Measurements from ENCODE around the gene SLX4IP.

The SLX4IP gene

GRCh38 chr20:10504994-10505730 lies 70.1 kb downstream of the SLX4IP start:
- peaks cover 15% of the 10 kb centered on the region for H3K4me1 ChIP-seq (ENCODE audit: control insufficient read depth, insufficient read depth, low read length)

DNA sequence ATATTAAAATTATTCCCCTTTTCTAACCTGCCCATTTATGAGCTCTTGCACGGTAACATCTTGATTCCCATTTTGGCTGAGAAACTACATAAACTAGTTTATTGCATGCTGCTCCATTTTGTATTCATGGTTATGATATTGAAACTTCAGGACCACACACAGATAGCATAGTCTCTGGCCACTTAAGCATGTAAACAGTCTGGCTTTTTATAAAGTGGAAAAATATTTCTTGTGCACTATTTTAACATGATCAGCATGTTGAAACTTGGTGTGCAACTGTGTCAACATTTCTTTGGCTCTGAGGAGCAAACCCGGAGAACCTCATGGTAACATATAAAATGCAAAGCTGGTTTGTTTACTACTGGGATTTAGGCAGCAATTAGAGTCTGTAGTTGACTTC lies 70.7 kb downstream of the SLX4IP start:
- H3K27me3 ChIP-seq (ENCODE audit: control insufficient read depth, insufficient read depth, low read length): no peaks in the 10 kb centered on the region
- H3K36me3 ChIP-seq (ENCODE audit: control insufficient read depth, insufficient read depth, low read length): no peaks in the 10 kb centered on the region
- H3K4me3 ChIP-seq (ENCODE audit: low read depth, low read length): no peak overlapping the region
- H3K9ac ChIP-seq (ENCODE audit: low read depth, low read length): no peak overlapping the region
- H3K4me1 ChIP-seq (ENCODE audit: control insufficient read depth, insufficient read depth, low read length): peaks cover 15% of the 10 kb centered on the region
- no peaks in the 10 kb centered on the region for H3K9me3 ChIP-seq (ENCODE audit: control insufficient read depth, insufficient read depth, low read length)

More at GRCh38 chr20:10504994-10505730, 70.1 kb downstream of the SLX4IP start:
- H3K27me3 ChIP-seq (ENCODE audit: control insufficient read depth, insufficient read depth, low read length): no peaks in the 10 kb centered on the region
- H3K4me3 ChIP-seq (ENCODE audit: low read depth, low read length): no peak overlapping the region
- H3K9ac ChIP-seq (ENCODE audit: low read depth, low read length): no peak overlapping the region
- H3K36me3 ChIP-seq (ENCODE audit: control insufficient read depth, insufficient read depth, low read length): no peaks in the 10 kb centered on the region
- no peaks in the 10 kb centered on the region for H3K9me3 ChIP-seq (ENCODE audit: control insufficient read depth, insufficient read depth, low read length)

GRCh38 chr20:10507052-10507451 lies 71.9 kb downstream of the SLX4IP start:
- H3K27me3 ChIP-seq (ENCODE audit: control insufficient read depth, insufficient read depth, low read length): no peaks in the 10 kb centered on the region
- H3K9me3 ChIP-seq (ENCODE audit: control insufficient read depth, insufficient read depth, low read length): no peaks in the 10 kb centered on the region
- no peak overlapping the region for H3K9ac ChIP-seq (ENCODE audit: low read depth, low read length)
- no peaks in the 10 kb centered on the region for H3K36me3 ChIP-seq (ENCODE audit: control insufficient read depth, insufficient read depth, low read length)
- H3K4me1 ChIP-seq (ENCODE audit: control insufficient read depth, insufficient read depth, low read length): peaks cover 13% of the 10 kb centered on the region
- no peak overlapping the region for H3K4me3 ChIP-seq (ENCODE audit: low read depth, low read length)

DNA sequence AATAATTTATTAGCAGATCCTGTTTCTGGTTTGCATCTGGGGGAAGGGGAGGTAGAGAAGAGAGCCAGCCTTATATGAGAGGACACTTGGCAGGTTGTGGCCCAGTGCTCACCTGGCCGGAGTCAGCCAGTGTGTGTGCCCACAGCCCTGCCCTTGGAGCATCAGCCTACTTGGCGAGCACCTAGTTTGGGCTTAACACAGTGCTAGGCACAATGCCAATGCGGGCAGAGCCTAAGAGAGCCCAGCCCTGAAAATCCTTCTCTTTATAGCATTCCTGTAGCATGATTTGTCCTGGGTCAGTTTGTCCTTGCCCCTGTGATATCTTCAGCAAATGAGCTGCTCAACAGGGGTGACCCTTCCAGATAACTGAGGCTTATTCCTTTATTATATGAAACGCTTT lies 73.0 kb downstream of the SLX4IP start:
- H3K4me1 ChIP-seq (ENCODE audit: control insufficient read depth, insufficient read depth, low read length): peaks cover 7% of the 10 kb centered on the region
- H3K4me3 ChIP-seq (ENCODE audit: low read depth, low read length): no peak overlapping the region
- H3K9me3 ChIP-seq (ENCODE audit: control insufficient read depth, insufficient read depth, low read length): no peaks in the 10 kb centered on the region
- H3K9ac ChIP-seq (ENCODE audit: low read depth, low read length): no peak overlapping the region
- no peaks in the 10 kb centered on the region for H3K36me3 ChIP-seq (ENCODE audit: control insufficient read depth, insufficient read depth, low read length)
- no peaks in the 10 kb centered on the region for H3K27me3 ChIP-seq (ENCODE audit: control insufficient read depth, insufficient read depth, low read length)

GRCh38 chr20:10508468-10509251 lies 73.6 kb downstream of the SLX4IP start:
- Histone ChIP-seq H3K27me3 (ENCODE audit: control insufficient read depth, insufficient read depth, low read length) (no peaks in the 10 kb centered on the region), H3K4me3 (ENCODE audit: low read depth, low read length) (no peak overlapping the region), H3K4me1 (ENCODE audit: control insufficient read depth, insufficient read depth, low read length) (peaks cover 7% of the 10 kb centered on the region), H3K36me3 (ENCODE audit: control insufficient read depth, insufficient read depth, low read length) (no peaks in the 10 kb centered on the region), H3K9ac (ENCODE audit: low read depth, low read length) (no peak overlapping the region), H3K9me3 (ENCODE audit: control insufficient read depth, insufficient read depth, low read length) (no peaks in the 10 kb centered on the region)

DNA sequence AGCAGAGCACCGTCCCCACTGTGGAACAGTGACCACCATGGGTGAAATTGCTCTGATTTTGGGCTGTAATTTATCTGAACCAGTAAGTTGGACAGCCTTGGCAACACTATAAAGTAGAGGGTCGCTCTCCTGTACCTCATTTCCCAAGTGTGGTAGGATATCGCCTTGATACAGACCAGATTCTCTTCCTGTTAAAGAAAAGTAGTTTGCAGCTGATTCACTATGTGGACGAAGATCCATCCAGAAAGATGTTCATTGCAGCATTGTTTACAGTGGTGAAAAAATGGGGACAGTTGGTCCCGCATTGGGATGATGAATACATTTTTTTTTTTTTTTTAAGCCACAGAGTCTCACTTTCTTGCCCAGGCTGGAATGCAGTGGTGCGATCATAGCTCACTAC lies 74.3 kb downstream of the SLX4IP start:
- no peaks in the 10 kb centered on the region for H3K9me3 ChIP-seq (ENCODE audit: control insufficient read depth, insufficient read depth, low read length)

DNA sequence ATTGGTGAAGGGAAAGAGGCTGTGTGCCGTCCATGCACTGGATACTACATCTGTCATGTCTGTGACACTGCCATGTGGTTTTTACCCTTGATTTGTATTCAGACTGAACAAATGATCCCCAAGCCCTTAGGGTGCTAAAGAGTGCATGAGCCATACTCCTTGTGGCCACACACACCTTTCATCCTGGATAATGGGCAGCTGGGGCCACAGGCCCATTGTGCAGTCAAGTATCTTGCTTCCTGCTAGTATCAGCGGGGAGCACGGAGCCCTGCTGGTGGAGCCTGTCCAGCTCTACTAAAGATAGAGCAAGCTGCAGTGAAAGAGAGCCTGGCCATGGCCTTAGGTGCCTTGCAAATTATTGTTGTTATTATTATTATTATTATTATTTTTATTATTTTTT lies 75.1 kb downstream of the SLX4IP start:
- H3K9me3 ChIP-seq (ENCODE audit: control insufficient read depth, insufficient read depth, low read length): no peaks in the 10 kb centered on the region
- no peak overlapping the region for H3K4me3 ChIP-seq (ENCODE audit: low read depth, low read length)
- peaks cover 7% of the 10 kb centered on the region for H3K4me1 ChIP-seq (ENCODE audit: control insufficient read depth, insufficient read depth, low read length)
- H3K27me3 ChIP-seq (ENCODE audit: control insufficient read depth, insufficient read depth, low read length): no peaks in the 10 kb centered on the region
- no peak overlapping the region for H3K9ac ChIP-seq (ENCODE audit: low read depth, low read length)
- no peaks in the 10 kb centered on the region for H3K36me3 ChIP-seq (ENCODE audit: control insufficient read depth, insufficient read depth, low read length)

More for the DNA sequence above, 74.3 kb downstream of the SLX4IP start:
- peaks cover 7% of the 10 kb centered on the region for H3K4me1 ChIP-seq (ENCODE audit: control insufficient read depth, insufficient read depth, low read length)
- no peak overlapping the region for H3K4me3 ChIP-seq (ENCODE audit: low read depth, low read length)
- H3K36me3 ChIP-seq (ENCODE audit: control insufficient read depth, insufficient read depth, low read length): no peaks in the 10 kb centered on the region
- H3K9ac ChIP-seq (ENCODE audit: low read depth, low read length): no peak overlapping the region
- no peaks in the 10 kb centered on the region for H3K27me3 ChIP-seq (ENCODE audit: control insufficient read depth, insufficient read depth, low read length)

- no peak overlapping the region for H3K4me3 ChIP-seq (ENCODE audit: low read depth, low read length)
- H3K4me1 ChIP-seq (ENCODE audit: control insufficient read depth, insufficient read depth, low read length): peaks cover 7% of the 10 kb centered on the region
- no peak overlapping the region for H3K9ac ChIP-seq (ENCODE audit: low read depth, low read length)
- H3K36me3 ChIP-seq (ENCODE audit: control insufficient read depth, insufficient read depth, low read length): no peaks in the 10 kb centered on the region
- no peaks in the 10 kb centered on the region for H3K27me3 ChIP-seq (ENCODE audit: control insufficient read depth, insufficient read depth, low read length)
- no peaks in the 10 kb centered on the region for H3K9me3 ChIP-seq (ENCODE audit: control insufficient read depth, insufficient read depth, low read length)
These were observed 76.0 kb downstream of the SLX4IP start for GRCh38 chr20:10511170-10511508.

- Histone ChIP-seq H3K9ac (ENCODE audit: low read depth, low read length) (no peak overlapping the region), H3K36me3 (ENCODE audit: control insufficient read depth, insufficient read depth, low read length) (no peaks in the 10 kb centered on the region), H3K4me1 (ENCODE audit: control insufficient read depth, insufficient read depth, low read length) (peaks cover 7% of the 10 kb centered on the region), H3K4me3 (ENCODE audit: low read depth, low read length) (no peak overlapping the region), H3K9me3 (ENCODE audit: control insufficient read depth, insufficient read depth, low read length) (no peaks in the 10 kb centered on the region), H3K27me3 (ENCODE audit: control insufficient read depth, insufficient read depth, low read length) (no peaks in the 10 kb centered on the region)
These were observed 76.6 kb downstream of the SLX4IP start for GRCh38 chr20:10511509-10512251.

DNA sequence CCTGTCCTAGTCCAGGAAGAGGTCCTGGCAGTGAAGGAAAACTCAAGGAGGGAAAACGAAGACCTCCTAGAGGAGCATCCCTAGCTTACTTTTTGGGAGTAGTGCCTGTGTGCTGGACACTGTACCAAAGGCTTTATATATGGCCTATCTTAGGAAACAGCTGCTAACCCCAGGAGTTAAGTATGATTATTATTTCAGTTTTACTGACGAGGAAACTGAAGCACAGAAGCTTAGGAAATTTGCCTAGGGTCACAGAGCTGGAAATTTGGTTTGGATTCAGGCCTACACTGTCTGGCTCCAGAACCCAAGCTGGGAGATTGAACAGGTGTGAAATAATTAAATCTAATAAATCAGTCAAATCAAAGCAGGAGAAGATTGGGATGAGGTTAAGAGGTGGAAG lies 78.0 kb downstream of the SLX4IP start:
- H3K9ac ChIP-seq (ENCODE audit: low read depth, low read length): no peak overlapping the region
- H3K9me3 ChIP-seq (ENCODE audit: control insufficient read depth, insufficient read depth, low read length): no peaks in the 10 kb centered on the region
- no peaks in the 10 kb centered on the region for H3K27me3 ChIP-seq (ENCODE audit: control insufficient read depth, insufficient read depth, low read length)
- H3K36me3 ChIP-seq (ENCODE audit: control insufficient read depth, insufficient read depth, low read length): no peaks in the 10 kb centered on the region
- peaks cover 3% of the 10 kb centered on the region for H3K4me1 ChIP-seq (ENCODE audit: control insufficient read depth, insufficient read depth, low read length)
- H3K4me3 ChIP-seq (ENCODE audit: low read depth, low read length): no peak overlapping the region

DNA sequence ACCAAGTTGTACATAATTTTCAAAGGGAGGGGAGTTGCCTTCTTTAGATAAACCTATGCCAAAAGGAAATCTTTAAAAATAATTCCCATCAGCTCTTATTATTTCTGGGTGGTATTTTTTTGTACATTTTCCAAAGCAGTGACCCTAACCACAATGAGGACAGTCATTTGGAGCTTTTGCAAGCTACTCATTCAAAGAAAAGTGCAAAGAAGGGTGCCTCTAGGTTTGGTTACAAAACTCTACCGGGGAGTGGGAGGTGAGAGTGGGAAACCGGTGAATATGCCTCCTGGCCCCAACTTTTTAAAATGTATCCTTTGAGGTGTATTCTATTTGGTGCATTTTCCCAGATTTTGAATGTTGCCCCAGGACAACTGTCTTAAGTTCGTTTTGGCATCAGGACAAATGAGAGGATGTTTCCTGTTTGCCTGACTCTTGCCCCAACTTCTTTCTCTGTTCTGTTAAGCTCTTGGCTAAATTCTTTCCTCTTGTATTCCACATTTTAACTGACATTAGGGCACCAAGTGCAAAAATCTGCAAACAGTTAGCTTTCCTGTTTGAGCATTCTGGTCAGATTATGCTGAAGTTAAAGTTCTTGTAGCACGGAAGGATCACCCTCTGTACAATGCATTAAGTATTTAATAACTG lies 78.9 kb downstream of the SLX4IP start:
- Histone ChIP-seq H3K36me3 (ENCODE audit: control insufficient read depth, insufficient read depth, low read length) (no peaks in the 10 kb centered on the region), H3K27me3 (ENCODE audit: control insufficient read depth, insufficient read depth, low read length) (no peaks in the 10 kb centered on the region), H3K9me3 (ENCODE audit: control insufficient read depth, insufficient read depth, low read length) (no peaks in the 10 kb centered on the region), H3K4me3 (ENCODE audit: low read depth, low read length) (no peak overlapping the region), H3K4me1 (ENCODE audit: control insufficient read depth, insufficient read depth, low read length) (peaks cover 3% of the 10 kb centered on the region), H3K9ac (ENCODE audit: low read depth, low read length) (no peak overlapping the region)
